Endothelial cell of umbilical vein (primary cell): ENCODE measurements around the gene PAPPA.

Experiments used
- EZH2 ChIP-seq: IDR thresholded peaks from 2 replicates; pipeline ENCODE4 v1.6.1; 2012; ENCODE audit warnings: borderline replicate concordance, low read depth, mild to moderate bottlenecking, moderate library complexity, low read length, inconsistent platforms; ENCODE audit not compliant: severe bottlenecking
- POLR2A ChIP-seq: IDR thresholded peaks from 2 replicates; pipeline ENCODE4 v1.6.1; 2012; ENCODE audit warnings: low read depth, mild to moderate bottlenecking, control low read depth, low read length
- POLR2AphosphoS5 ChIP-seq: IDR thresholded peaks from 2 replicates; pipeline ENCODE4 v1.6.1; 2012; ENCODE audit warnings: low read depth, mild to moderate bottlenecking, control low read depth, low read length, moderate library complexity; ENCODE audit not compliant: insufficient read depth
- TF ChIP-seq, protein P1 (sequence below), 2 donors: IDR thresholded peaks; 1 replicate in 1 of 2; 2 replicates in 1 of 2; pipeline ENCODE4 v1.5.1; 2011; ENCODE audit warnings: low read length in 2 of 2, mild to moderate bottlenecking in 2 of 2, moderate library complexity in 2 of 2, control low read depth in 1 of 2, inconsistent platforms in 1 of 2, low read depth in 1 of 2; ENCODE audit not compliant: insufficient read depth in 1 of 2; ENCODE audit errors: extremely low read depth in 1 of 2

GRCh38 chr9:116270546-116270945 lies 117.0 kb downstream of the PAPPA start:
- TF ChIP-seq POLR2A (no peak), EZH2 (no peak), POLR2AphosphoS5 (no peak)
- TF ChIP-seq, protein P1, sequence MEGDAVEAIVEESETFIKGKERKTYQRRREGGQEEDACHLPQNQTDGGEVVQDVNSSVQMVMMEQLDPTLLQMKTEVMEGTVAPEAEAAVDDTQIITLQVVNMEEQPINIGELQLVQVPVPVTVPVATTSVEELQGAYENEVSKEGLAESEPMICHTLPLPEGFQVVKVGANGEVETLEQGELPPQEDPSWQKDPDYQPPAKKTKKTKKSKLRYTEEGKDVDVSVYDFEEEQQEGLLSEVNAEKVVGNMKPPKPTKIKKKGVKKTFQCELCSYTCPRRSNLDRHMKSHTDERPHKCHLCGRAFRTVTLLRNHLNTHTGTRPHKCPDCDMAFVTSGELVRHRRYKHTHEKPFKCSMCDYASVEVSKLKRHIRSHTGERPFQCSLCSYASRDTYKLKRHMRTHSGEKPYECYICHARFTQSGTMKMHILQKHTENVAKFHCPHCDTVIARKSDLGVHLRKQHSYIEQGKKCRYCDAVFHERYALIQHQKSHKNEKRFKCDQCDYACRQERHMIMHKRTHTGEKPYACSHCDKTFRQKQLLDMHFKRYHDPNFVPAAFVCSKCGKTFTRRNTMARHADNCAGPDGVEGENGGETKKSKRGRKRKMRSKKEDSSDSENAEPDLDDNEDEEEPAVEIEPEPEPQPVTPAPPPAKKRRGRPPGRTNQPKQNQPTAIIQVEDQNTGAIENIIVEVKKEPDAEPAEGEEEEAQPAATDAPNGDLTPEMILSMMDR (IDR thresholded peaks at IDR 0.05; ENCODE audit: extremely low read depth in 1 of 2, insufficient read depth in 1 of 2, low read depth in 1 of 2, low read length in 2 of 2): no peak
